NCI-H2227 (cell line): ENCODE results near the gene TRABD2B.
A peak's percentile ranks its signal among the peaks of the same experiment; 100 is the strongest.

Experiments
- DNase-seq: peaks from one replicate; lab custom pipeline; 2025; ENCODE audit not compliant: unreplicated experiment; lab: John Stamatoyannopoulos, UW

Gene TRABD2B

DNA sequence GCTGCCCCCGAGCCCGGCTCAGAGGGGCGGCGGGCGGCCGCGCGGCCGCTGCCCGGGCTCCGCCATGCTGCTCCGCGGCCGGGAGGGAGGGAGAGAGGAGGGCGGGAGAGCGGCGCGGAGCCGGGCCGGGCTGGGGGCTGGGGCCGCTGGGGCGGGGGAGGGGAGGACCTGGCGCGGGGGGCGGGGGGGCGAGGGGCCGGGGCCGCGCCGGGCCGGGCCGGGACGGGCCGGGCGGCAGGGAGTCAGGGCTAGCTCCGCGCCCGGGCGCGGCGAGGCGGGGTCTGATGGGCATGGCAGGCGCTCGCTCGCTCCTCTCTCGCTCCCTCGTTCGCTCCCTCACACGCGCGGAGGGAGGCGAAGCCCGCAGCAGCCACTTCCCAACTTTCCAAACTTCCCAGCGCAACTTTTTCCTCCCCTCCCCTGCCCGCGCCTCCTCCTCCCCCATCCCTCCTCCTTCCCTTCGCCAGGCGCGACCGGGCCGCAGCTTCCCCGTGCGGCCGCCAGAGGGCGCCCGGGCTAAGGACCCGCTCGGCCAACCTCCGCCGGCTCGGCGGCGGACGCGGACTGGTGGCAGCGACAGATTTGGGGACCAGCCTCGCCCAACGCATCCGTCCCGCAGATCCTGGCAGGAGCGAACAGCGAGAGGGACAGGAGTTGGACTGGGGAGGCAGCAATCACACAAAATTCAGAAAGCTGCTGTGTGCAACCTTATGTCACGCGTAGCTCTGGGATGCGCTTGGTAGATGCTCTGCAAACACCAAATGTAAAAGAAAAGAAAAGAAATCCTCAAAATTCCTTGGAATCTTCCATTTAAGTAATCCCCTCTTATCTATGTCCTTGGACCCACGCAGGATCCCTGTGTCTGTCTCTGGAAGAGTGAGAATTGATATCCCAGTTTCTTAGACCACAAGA is at the start of gene TRABD2B:
TSS of gene TRABD2B (minus strand) at position 97 of the 912 bp plus-strand sequence.
- peak; percentile 84 for DNase-seq

DNA sequence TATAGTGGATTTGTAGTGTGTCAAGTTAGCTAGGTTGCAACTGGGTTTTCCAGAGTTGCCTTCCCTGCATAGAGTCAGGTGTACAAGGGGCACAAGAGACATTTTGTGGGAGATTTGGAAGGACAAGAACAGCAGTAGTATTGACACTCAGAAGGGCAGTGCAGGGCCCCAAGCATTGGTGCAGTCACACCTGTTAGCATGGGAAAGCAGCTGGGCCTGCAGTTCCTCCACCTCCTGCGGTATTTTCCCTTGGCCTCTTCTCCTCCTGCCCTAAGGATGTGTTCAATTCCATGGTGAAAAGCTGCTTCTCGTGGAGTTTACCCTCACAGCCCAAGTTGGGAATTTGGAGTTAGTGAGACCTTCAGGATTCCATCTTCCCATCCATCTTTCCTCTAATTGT is 47.1 kb upstream of the TRABD2B start:
- DNase-seq: no peak

DNA sequence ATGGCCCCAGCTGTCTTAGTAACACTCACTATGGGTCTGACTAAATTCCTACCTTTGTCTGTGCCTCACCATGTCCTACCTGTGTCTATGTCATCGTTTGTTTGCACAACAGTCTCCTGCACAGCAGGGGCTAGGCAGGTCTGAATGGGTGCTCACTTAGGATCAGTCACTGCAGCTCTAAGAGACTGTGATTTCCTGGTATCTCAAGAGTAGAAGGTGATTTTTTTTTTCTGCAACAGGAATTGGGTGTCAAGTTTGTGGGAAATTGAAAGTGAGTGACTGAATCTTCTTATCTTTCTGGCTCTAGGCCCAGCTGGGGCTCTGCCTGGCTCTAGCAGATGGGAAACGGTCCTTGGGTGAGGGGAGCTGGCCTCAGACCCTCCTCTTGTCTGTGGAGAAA is 46.4 kb upstream of the TRABD2B start:
- no peak for DNase-seq

DNA sequence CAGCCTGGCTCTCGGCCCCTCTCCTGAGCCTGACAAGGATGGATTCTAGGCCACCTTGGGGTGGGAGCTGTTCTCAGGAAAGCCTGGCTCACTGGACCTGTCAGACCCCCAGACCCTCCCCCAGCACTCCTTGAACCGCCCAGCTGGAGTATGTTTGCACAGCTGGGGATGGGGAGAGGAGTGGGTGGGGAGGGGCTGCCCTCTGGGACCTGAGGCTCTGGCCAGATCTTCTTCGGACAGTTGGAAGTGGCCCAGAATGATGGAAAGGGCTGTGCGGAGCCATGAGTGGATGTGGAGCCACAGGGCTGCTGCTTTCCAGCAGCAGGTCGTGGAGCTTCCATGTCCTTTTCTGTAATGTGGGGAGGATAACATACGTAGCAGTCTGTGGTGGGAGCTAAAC is 43.0 kb upstream of the TRABD2B start:
- no peak for DNase-seq

DNA sequence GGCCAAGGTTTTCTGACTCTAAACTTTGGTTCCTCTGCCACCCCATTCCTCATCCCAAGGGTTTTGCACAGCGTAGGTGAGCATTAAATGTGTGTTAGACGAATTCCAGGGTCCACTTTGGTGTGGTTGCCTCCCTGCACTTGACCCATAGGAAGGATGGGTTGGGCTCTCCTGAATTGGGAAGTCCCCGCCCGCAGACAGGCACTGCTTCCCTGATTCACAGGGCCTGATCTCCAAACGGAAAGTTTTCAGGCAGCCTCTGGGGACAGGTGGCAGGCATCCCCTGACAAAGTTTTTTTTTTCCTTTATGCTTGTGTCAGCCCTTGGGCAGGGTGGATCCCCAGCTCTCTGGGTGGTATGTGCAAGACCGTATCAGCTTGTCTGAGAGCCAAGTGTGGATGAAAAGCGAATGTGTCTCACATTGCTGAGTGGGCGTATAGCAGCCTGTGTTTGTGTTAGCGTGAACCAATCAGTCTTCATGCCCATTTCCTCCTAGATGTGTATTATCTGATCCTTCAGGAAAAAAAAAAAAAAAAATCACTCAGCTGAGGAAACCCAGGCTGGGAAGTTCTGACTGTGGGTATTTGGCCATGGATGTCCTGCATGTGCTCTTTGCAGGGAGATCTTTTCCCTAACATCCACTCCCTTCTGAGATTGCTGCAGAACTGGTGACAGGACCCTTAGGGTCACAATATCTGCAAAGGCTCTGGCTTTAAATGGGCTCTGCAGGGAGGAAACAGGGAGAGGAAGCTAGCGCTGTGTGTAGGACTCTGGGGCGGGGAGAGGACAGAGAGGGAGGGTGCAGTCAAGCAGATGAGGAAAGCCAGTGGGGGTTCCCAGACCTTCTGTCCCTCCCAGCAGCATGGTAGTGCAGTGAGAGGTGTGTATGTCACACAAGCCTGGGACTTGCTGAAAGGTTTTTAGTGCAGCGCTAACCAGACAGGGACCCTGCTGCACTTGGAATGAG is 42.2 kb upstream of the TRABD2B start:
- DNase-seq: peak; percentile 18

DNA sequence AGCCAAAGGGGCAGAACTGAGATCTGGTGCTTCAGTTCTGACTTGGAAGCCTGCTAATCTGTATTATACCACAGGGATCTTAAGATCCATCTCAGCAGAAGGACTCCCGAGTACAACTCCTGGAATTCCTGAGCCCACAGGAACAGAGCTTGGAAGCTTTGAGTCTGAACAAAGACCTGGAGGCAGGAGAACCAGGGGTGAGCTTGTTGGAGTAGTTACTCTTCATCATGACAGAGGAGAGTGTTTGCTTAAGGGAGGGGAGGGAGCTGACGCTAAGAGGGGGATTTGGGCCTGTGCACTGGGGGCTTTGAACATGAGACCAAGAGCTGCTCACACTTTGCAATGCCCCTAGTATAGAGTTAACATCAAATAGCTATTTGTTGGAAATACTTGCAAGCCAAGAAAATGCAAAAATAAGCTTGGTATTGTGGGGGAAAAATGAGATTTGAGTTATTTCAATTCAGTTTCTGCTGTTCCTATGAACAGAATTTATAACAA is 41.1 kb upstream of the TRABD2B start:
- DNase-seq: no peak

DNA sequence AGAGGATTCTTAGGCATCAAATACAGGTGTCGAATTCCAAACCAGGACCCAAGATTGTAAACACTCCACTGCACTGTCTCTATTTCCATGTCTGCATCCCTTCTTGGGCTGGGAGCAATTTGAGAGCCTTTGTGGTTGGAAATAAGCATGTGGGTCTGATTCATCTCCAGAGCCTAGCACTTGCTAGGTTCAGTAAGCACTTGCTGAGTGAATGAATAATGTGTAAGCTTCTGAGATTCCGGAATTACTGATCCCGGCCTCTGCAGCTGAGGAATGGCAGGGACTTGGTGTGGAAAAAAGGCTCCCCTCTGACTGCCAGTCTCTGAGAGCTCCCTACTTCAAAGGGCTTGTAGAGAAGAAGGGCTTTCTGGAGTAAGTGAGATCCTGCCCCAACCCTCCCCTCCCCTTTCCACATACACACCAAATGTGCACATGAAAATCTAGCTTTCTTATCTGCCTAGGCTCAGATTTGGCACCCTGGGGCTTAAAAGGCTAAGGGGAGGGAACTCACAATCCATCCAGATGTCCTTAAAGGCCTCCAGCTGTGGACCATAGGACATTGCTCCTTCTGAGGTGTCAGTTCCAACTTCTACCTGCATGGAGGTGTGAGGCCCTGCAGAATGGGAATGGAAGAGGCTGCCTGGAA is 39.6 kb upstream of the TRABD2B start:
- no peak for DNase-seq

DNA sequence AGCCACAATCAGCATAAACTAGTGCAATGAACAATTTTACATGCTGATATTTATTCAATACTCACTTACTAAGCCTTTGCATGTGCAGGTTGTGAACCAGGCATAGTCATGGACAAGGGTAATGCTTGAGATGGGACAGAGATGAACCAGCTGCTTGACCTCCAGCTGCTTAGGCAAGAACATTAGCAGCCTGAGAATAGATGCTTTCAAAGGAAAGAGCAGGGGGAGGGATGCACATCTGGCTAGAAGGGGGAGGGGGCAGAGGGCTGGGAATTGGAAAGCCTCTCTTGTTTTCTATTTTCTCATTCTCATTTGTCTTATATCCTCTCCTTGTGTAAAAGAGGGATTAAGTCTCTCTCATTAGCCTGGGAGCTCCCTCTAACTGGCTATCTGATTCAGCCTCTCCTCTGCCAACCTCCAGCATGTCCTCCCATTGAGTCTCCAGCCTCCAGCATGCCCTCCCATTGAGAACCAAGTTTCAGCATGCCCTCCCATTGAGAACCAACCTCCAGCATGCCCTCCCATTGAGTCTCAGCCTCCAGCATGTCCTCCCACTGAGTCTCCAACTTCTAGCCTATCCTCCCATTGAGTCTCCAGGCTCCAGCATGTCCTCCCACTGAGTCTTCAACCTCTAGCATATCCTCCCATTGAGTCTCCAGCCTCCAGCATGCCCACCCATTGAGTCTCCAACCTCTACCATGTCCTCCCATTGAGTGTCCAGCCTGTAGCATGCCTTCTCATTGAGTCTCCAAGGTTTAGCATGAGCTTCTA is 38.4 kb upstream of the TRABD2B start:
- no peak for DNase-seq

DNA sequence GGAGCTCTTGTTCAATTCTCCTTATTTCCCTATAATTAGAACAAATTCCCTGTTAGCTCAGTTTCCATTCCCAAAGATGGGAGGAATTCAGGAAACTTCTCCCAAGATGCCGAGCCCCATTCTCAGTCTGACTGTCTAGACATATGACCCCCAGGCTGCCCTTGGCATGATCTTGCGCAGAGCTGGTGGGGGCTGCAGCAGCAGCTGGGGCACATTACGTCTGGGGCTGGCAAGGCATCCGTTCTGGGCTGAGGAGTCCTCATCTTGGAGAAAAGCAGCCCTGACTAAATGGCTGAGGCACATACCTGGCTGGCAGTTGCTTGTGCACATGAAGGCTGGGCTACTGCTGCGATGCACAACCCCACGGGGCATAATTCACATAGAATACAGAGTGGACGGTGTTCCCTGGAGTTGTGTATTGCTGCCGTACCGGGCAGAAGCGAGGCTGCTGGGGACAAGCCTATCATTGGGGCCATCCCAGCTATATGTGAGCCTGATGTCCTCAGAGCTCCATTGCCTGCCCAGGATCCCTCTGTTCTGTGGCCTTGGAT is 36.4 kb upstream of the TRABD2B start:
- no peak for DNase-seq

DNA sequence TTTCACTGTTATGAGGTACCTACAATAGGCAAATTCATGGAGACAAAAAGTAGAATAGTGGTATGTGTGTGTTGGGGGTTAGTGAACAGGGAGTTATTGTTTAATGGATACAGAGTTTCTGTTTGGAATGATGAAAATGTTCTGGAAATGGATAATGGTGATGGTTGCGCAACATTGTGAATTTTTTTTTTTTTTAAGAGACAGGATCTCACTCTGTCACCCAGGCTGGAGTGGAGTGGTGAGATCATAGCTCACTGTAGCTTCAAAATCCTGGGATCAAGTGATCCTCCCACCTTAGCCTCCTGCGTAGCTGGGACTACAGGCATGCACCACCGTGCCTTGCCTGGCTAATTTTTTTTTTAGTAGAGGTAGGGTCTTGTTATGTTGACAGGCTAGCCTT is 34.5 kb upstream of the TRABD2B start:
- DNase-seq: no peak

DNA sequence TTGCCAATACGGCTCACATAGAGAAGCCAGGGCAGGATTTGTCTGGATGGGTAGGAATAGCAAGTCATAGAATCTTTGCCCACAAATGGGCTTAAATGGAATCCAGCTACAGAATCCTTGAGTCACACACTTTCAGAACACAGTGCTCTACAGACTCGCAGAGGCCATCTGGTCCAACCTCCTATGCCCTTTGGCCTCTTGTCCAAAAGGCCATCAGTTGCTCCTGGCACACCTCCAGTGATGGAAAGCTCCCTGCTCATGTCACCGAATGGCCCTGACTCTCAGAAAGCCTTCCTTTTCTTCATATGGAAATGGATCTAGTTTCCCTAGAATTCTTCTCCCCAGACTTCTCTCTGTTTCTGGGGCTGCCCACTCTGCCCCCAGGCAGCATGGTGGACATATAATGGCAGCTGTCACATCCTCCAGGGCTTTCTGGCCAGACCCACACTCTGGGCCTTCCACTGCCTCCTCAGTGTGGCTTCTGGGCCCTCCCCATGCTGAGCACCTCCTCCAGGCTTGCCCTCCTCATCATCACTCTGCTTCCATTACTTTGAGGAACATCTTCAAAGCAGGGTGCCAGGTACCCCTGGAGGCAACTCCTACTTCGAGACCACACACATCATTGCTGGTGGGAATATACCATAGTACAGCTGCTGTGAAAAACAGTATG is 33.6 kb upstream of the TRABD2B start:
- no peak for DNase-seq

DNA sequence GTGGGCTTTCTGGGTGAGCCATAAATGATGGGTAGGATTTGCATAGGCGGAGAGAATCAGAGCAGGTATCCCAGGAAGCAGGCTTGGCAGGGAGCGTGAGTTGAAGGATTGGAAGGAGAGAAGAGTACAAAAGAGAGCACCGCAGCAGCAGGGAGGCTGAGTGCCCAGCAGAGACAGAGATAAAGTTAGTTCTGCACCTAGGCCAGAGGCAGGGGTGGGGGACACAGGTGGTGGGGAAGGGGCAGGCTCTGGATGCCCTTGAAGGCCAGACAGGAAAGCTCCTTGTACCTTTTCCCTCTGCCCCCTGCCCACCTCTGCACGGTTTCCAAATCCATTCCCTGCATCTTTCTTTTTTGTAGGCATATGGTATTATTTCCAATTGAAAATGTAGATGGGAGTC is 33.0 kb upstream of the TRABD2B start:
- no peak for DNase-seq

DNA sequence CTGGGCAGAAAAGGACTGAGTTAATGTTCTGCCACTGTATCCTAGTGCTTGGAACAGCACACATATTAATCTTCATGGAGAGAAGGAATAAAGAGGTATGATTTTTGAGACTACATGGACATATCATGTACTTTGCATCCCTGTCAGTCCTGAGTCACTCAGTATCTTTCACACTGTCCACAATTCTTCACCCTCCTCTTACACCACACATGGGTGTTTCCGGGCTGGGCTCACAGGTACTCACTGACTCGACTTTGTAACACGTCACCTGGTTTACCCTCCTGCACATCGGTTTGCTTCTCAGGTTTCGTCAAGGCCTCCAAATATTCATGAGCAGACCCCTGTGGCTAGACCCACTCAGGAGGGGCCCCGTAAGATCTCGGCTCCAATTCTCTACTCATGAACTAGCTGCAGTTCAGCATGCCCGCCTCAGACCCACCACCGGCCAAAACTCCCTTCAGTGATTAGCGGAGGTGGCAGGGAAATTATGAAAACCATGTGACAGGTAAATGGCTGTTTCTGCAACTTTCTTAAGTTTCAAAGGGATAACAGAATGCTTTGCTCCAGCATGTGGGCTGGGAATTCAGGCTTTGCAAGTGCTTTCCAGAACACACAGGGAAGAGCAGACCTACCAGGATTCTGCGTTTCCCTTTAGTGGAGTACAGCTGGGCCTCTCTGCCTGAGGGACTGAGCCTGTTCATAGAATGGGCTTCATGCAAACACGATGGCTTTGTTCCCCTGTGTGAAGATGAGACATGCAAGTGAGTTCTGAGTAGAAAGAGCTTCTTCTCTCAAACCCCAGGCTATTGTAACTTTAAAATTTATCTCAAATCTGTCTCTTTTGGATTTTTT is 31.3 kb upstream of the TRABD2B start:
- no peak for DNase-seq

DNA sequence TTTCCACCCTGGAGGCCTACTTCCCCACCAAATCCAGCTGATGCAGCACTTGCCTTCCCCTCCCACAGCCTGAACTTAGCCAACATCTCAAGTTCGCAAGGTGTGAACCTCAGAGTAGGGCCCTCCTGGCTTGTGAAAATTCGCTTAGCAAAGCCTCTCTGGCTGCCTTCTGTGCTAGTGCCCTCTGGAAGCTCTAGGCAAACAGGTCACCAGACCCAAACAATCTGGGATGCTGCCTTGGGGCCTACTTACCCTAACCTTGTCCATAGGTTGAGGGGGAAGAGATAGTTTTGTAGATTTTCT is 30.3 kb upstream of the TRABD2B start:
- no peak for DNase-seq

DNA sequence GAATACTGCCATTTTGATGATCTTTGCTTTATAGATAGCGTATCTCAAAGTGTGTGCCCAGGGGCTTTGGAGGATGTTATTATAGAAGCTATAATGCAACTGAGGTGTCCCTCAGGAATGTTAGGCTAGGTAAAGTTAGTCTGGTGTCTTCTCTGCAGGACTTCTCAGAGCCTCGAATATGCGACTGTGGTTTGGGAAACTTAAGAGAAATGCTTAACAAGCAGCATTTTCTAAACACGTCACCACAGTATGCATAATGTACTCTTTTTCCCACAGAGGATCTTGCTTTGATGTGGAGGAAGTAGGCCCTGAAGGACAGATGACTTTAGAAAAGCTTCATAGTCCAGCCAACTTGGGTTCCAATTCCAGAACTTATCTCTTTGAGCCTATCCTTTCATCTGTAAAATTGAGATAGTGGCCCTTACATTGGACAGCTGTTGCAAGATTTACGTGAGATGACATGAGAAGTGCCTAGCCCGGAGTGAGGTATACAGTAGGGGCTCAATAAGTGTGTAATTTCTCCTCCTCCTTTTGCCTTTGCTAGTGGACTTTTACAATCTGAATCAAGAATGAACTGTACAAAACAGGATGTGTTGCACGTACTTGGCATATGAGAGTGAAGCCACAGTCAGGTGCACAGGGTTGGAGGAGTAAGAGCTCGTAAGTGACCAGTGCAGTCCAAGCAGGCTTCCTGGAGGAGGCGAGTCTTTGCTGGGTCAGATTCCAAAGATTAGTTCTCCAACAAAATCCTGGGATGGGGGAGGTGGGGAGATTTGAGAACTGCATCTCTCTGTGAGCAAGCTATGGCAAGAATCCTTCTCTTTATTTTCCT is 29.7 kb upstream of the TRABD2B start:
- no peak for DNase-seq

DNA sequence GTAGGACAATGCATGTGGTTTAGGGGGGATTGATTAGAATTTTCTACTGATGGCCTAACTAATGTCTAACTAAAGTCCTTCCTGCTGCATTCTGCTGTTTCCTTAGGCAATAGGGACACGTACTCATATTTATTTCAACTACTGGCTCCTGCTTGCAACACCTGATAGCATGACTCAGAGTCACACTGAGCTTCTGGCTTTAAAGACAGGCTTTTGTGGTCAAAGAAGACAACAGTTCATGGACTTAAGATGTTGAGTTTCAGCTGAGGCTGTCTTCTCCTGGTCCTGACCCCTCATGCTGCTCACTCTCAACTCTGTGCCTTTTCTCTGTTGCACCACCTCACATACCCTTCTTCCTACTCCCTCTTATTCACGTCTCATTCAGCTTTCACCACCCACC is 29.1 kb upstream of the TRABD2B start:
- DNase-seq: no peak

DNA sequence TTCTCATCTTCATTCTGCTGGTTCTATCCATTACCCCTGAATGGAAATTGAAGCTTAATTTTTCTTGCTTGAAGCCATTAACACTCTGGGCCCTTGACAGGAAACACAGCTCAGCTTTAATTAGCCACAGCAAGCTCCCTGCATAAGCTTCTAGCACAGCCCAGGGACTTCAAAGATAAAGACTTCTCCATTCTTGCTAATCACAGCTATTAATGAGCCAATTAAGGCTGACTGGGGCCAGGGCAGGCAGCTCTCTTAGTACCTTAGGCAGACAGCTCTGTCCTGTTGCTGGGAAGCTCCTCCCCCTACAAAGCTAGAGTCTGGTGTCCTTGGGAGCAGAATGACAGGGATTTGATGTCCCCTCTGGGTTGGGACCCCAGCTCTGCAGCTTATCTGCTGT is 27.9 kb upstream of the TRABD2B start:
- no peak for DNase-seq

DNA sequence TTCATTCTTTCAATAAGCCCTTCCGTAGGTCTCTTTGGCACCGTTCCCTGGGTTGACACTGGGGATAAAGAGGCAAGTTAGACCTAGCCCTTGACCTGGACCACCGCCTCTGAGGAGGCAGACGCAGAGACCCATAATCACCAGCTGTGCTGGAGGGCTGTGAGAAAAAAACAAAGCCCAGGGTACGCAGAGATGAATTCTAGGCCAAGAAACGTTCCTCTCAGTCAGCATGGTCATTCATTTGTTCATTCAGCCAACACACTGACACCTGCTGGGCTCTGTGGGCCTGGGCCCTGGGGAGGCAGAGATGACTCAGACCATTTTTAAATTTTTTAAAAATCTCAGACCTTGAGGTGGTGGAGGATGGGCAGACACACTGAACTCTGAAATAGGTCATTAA is 26.3 kb upstream of the TRABD2B start:
- no peak for DNase-seq
